GM10266 (cell line): ENCODE measurements around the gene SPIN1.

Experiments
- DNase-seq: peaks from one replicate; pipeline ENCODE4 v3.0.0; 2012; ENCODE audit errors: extremely low spot score
- CTCF ChIP-seq: IDR thresholded peaks from 2 replicates; pipeline ENCODE4 v1.5.1; 2012; ENCODE audit warnings: mild to moderate bottlenecking, low read depth; ENCODE audit not compliant: control insufficient read depth, insufficient read depth; ENCODE audit errors: missing control alignments

Gene SPIN1

GRCh38 chr9:88501086-88501485 lies 112.8 kb downstream of the SPIN1 start:
- no peak for DNase-seq
- no peak for TF ChIP-seq CTCF

- TF ChIP-seq CTCF = no peak
- no peak for DNase-seq
These were observed 114.3 kb downstream of the SPIN1 start for GRCh38 chr9:88502552-88503034.

GRCh38 chr9:88503081-88503844 lies 115.0 kb downstream of the SPIN1 start:
- TF ChIP-seq CTCF = no peak
- no peak for DNase-seq

GRCh38 chr9:88503845-88504764 lies 115.9 kb downstream of the SPIN1 start:
- no peak for TF ChIP-seq CTCF
- no peak for DNase-seq

- no peak for DNase-seq
- TF ChIP-seq CTCF = no peak
These were observed 120.1 kb downstream of the SPIN1 start for GRCh38 chr9:88508326-88508725.

- TF ChIP-seq CTCF = no peak
- DNase-seq = no peak
These were observed 123.7 kb downstream of the SPIN1 start for GRCh38 chr9:88511906-88512305.
